Measurements from ENCODE around the gene FOXP1.
A peak's percentile ranks its signal among the peaks of the same experiment; 100 is the strongest.

Gene FOXP1

DNA sequence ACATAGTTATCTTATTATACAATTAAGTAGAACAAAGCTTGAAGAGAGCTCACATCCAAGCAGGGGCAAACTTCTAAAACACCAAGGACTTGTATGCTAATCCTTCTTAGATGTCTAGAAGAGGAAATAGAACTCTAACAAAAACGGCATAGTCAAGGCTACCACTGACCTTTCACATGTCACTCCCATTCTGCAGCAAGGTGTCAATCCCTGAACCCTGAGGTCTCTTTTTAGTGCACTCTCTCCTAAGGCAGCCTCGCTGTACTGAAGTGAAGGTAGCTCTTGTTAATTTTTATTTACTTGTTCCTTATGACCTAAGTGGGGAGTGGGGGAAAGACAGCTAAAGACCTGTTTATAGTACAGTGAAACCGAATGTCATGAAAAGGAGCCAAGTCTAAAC lies 506.5 kb downstream of the FOXP1 start:
- DNase-seq (ENCODE audit: low read depth), result no peak
- TF ChIP-seq, protein P1, sequence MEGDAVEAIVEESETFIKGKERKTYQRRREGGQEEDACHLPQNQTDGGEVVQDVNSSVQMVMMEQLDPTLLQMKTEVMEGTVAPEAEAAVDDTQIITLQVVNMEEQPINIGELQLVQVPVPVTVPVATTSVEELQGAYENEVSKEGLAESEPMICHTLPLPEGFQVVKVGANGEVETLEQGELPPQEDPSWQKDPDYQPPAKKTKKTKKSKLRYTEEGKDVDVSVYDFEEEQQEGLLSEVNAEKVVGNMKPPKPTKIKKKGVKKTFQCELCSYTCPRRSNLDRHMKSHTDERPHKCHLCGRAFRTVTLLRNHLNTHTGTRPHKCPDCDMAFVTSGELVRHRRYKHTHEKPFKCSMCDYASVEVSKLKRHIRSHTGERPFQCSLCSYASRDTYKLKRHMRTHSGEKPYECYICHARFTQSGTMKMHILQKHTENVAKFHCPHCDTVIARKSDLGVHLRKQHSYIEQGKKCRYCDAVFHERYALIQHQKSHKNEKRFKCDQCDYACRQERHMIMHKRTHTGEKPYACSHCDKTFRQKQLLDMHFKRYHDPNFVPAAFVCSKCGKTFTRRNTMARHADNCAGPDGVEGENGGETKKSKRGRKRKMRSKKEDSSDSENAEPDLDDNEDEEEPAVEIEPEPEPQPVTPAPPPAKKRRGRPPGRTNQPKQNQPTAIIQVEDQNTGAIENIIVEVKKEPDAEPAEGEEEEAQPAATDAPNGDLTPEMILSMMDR (conservative IDR thresholded peaks at IDR 0.05; ENCODE audit: control insufficient read depth, insufficient read depth, low read depth, low read length), result no peak
- H3K4me3 ChIP-seq (ENCODE audit: control insufficient read depth, low read depth, low read length), result no peak overlapping the region

DNA sequence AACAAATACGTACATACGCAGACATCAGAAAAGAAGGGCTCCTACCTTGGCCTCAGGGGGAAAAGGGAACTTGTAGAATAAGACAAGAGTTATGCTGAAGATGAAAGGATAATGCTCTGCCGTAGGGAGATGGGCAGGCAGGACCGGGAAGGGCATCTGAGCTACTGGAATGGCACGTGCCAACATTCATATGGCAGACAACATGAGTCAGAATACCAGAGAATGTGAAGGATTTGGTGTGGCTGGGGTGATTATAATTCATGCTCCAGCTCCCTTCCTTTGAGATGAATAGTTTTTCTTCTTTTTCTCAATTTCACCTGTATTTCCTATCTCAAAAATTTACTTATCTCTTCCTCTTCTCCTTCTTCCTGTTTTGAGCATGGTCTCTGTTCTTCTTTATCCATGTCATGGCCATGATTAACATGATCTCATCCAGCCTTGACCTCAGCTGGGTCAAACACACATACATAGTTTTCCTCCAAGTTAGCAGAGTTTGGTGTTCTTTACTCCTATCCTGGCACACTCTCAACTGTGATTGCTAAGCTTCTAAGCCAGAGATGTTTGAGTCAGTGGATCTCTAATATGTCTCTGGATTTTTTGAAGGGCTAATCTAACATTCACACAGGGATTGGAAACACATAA lies 507.0 kb downstream of the FOXP1 start:
- TF ChIP-seq, protein P1 (conservative IDR thresholded peaks at IDR 0.05; ENCODE audit: control insufficient read depth, insufficient read depth, low read depth, low read length), result no peak
- H3K4me3 ChIP-seq (ENCODE audit: control insufficient read depth, low read depth, low read length), result no peak overlapping the region
- peak; percentile 89 for DNase-seq (ENCODE audit: low read depth)

DNA sequence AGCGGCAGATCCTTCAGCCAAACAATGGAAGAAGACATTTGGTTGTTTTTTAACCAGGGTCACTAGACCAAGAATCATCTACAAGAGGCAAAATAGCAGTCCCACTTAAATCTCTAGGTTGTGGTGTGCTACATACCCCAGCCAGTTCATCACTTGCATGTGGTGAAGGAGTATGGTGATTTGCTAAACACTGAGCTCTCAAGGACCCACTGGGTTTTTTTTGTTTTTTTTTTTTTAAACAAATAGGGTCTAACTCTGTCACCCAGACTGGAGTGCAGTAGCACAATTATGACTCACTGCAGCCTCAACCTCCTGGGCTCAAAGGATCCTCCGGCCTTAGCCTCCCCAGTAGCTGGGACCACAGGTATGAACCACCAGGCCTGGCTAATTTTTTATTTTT lies 508.0 kb downstream of the FOXP1 start:
- TF ChIP-seq, protein P1 (conservative IDR thresholded peaks at IDR 0.05; ENCODE audit: control insufficient read depth, insufficient read depth, low read depth, low read length), result no peak
- no peak overlapping the region for H3K4me3 ChIP-seq (ENCODE audit: control insufficient read depth, low read depth, low read length)
- no peak for DNase-seq (ENCODE audit: low read depth)

DNA sequence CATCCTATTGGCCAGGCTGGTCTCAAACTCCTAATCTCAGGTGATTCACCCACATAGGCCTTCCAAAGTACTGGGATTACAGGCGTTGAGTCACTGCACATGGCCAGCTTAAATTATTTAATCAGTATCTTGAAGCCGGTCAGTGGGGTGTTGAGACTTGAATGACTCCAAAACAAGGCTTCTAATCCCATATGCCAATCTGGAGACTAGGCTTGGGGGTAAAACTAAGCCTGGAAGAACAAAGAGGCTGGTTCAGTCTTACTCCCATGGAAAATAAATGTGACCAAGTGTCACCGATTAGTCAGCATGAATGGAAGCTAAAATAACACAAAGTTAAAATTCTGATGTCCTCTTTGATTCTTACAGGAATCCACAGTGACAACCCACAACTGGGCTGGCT lies 509.1 kb downstream of the FOXP1 start:
- TF ChIP-seq, protein P1 (conservative IDR thresholded peaks at IDR 0.05; ENCODE audit: control insufficient read depth, insufficient read depth, low read depth, low read length), result no peak
- H3K4me3 ChIP-seq (ENCODE audit: control insufficient read depth, low read depth, low read length), result no peak overlapping the region
- DNase-seq (ENCODE audit: low read depth), result peak; percentile 50

DNA sequence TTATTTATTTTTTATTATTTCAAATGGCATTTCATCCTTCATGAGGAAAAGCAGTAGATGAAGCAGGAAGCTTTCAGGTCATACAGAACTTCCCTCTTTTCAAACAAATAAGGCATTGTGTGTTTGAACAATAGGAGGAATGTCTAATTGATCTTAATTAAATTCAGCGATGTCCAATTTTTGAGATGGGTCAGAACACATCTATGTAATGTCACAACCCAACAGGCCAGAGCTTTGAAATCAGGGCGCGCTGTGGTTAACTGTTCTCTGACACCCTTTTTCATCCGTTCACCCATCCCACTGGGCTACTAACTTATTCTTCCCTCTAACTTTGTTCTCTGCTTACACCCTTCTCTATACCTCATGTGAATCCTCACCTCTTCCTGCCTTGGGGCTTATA lies 510.5 kb downstream of the FOXP1 start:
- DNase-seq (ENCODE audit: low read depth), result no peak
- H3K4me3 ChIP-seq (ENCODE audit: control insufficient read depth, low read depth, low read length), result no peak overlapping the region
- TF ChIP-seq, protein P1 (conservative IDR thresholded peaks at IDR 0.05; ENCODE audit: control insufficient read depth, insufficient read depth, low read depth, low read length), result no peak

DNA sequence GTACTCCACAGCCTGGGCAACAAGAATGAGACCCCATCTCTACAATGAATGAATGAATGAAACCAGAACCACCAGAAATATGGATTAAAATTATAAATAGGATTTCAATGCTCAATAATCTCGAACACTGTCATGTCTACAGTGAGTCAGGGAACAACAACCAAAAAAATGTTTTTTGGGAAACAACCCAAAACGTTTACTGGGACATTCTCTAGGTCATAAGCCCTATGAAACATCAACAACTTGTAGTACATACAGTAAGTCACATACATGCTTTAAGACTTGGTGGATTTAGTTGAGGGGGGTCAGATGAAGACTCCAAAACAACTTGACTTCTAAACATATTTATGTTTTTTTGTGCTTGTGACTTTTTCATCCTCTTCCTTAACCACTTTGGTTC lies 511.2 kb downstream of the FOXP1 start:
- DNase-seq (ENCODE audit: low read depth), result peak; percentile 85
- no peak overlapping the region for H3K4me3 ChIP-seq (ENCODE audit: control insufficient read depth, low read depth, low read length)
- TF ChIP-seq, protein P1 (conservative IDR thresholded peaks at IDR 0.05; ENCODE audit: control insufficient read depth, insufficient read depth, low read depth, low read length), result no peak
